T-helper 1 cell (primary cell): ENCODE data around the gene LARP7.
A peak's percentile ranks its signal among the peaks of the same experiment; 100 is the strongest.
"Not testable (repeated sequence)": the region's sequence is repeated elsewhere in the genome, so short reads cannot be mapped to it uniquely, and the experiment has no call there.

Experiments
- DNase-seq, 5 donors: peaks; one replicate each; pipeline ENCODE4 v3.0.0-alpha.2; 2012 to 2020

LARP7 gene

GRCh38 chr4:112650332-112650731, 13.4 kb downstream of the LARP7 start:
- no peak for DNase-seq

- DNase-seq: no peak
These were observed 14.7 kb downstream of the LARP7 start for GRCh38 chr4:112651641-112652040.

GRCh38 chr4:112652216-112652615, 15.3 kb downstream of the LARP7 start:
- no peak for DNase-seq

GRCh38 chr4:112655270-112655669, 18.3 kb downstream of the LARP7 start:
- DNase-seq: no peak

- DNase-seq: not testable (repeated sequence)
These were observed 19.2 kb downstream of the LARP7 start for GRCh38 chr4:112656115-112656514.

GRCh38 chr4:112664611-112665010, 27.7 kb downstream of the LARP7 start:
- DNase-seq: no peak

GRCh38 chr4:112668131-112668530, 31.2 kb downstream of the LARP7 start:
- DNase-seq: no peak

- DNase-seq: no peak
These were observed 36.1 kb downstream of the LARP7 start for GRCh38 chr4:112673076-112673475.

- no peak for DNase-seq
These were observed 36.7 kb downstream of the LARP7 start for GRCh38 chr4:112673686-112674085.

- no peak for DNase-seq
These were observed 37.4 kb downstream of the LARP7 start for GRCh38 chr4:112674376-112674775.

- no peak for DNase-seq
These were observed 40.7 kb downstream of the LARP7 start for GRCh38 chr4:112677519-112678091.

- DNase-seq: no peak
These were observed 44.1 kb downstream of the LARP7 start for GRCh38 chr4:112680996-112681395.

GRCh38 chr4:112693507-112693906, 56.6 kb downstream of the LARP7 start:
- DNase-seq: no peak

- no peak for DNase-seq
These were observed 63.7 kb downstream of the LARP7 start for GRCh38 chr4:112700679-112701078.

GRCh38 chr4:112702892-112703291, 65.9 kb downstream of the LARP7 start:
- DNase-seq: no peak

GRCh38 chr4:112704322-112704721, 67.4 kb downstream of the LARP7 start:
- no peak for DNase-seq

GRCh38 chr4:112704991-112705845, 68.3 kb downstream of the LARP7 start:
- no peak for DNase-seq

- peak in 3 of 5 donors; percentile 3 to 32 (median 9) for DNase-seq
These were observed 69.2 kb downstream of the LARP7 start for GRCh38 chr4:112705891-112706839.

- DNase-seq: no peak
These were observed 69.9 kb downstream of the LARP7 start for GRCh38 chr4:112706840-112707207.
